ENCODE measurements around the gene PDZD7. TPM values are rescaled to one million over a fixed set of nuclear protein-coding genes. Genes with fewer than 3 reads are reported as not detected.
A peak's percentile ranks its signal among the peaks of the same experiment; 100 is the strongest.

The PDZD7 gene
- total and polyA plus RNA-seq, 2 donors (not counting 3 experiments of a cell fraction or from before 2014, with no cell fraction given), result 0.41 to 1.6 TPM

- H3K4me1 ChIP-seq (ENCODE audit: control insufficient read depth, extremely low read depth, insufficient read depth, low read length), result peaks cover 54% of the 10 kb centered on the region
- peak; percentile 20 for DNase-seq (ENCODE audit: low read depth, low spot score)
- H3K27me3 ChIP-seq (ENCODE audit: control insufficient read depth in 2 of 2, insufficient read depth in 2 of 2, low read length in 2 of 2), result no peaks in the 10 kb centered on the region
- H3K27ac ChIP-seq (ENCODE audit: insufficient read depth, low read depth, low read length), result no peak overlapping the region
- H3K9me1 ChIP-seq (replicated peaks; ENCODE audit: control insufficient read depth, extremely low read depth, insufficient read depth, low read length), result no peaks in the 10 kb centered on the region
- FAIRE-seq, result no peak
- BruUV-seq (replicated peaks), result no TSS peak
- H3K4me2 ChIP-seq (ENCODE audit: insufficient read depth, low read length), result no peak overlapping the region
- H4K20me1 ChIP-seq (replicated peaks; ENCODE audit: control insufficient read depth, extremely low read depth, insufficient read depth, low read length), result no peaks in the 10 kb centered on the region
- no peak for TF ChIP-seq MYC (IDR thresholded peaks at IDR 0.05; ENCODE audit: low read depth, low read length)
- no peak for TF ChIP-seq GATA2 (IDR thresholded peaks at IDR 0.05; ENCODE audit: insufficient read depth, insufficient read length, low read depth, low read length)
- no peak for TF ChIP-seq MAX (IDR thresholded peaks at IDR 0.05; ENCODE audit: insufficient read depth, insufficient read length)
- no peak for TF ChIP-seq FOS (IDR thresholded peaks at IDR 0.05; ENCODE audit: borderline replicate concordance, insufficient read depth, low read length)
- no peak for TF ChIP-seq POLR2AphosphoS5 (IDR thresholded peaks at IDR 0.05; ENCODE audit: insufficient read depth, low read depth, low read length)
- TF ChIP-seq JUN (IDR thresholded peaks at IDR 0.05; ENCODE audit: borderline replicate concordance, insufficient read depth, insufficient read length, low read depth), result no peak
- no peak for TF ChIP-seq POLR2A (IDR thresholded peaks at IDR 0.05; ENCODE audit: low read depth, low read length)
- no peak for TF ChIP-seq EZH2 (IDR thresholded peaks at IDR 0.05; ENCODE audit: borderline replicate concordance, low read depth, low read length, severe bottlenecking)
- TF ChIP-seq CTCF (IDR thresholded peaks at IDR 0.05; ENCODE audit: extremely low read depth in 1 of 2, insufficient read depth in 1 of 2, low read depth in 1 of 2, low read length in 2 of 2), result no peak
- no peaks in the 10 kb centered on the region for H3K9me3 ChIP-seq (replicated peaks; ENCODE audit: control insufficient read depth, insufficient read depth, low read length)
- no peak overlapping the region for H2AFZ ChIP-seq (ENCODE audit: low read depth, low read length)
- no peak overlapping the region for H3K9ac ChIP-seq (replicated peaks; ENCODE audit: extremely low read depth, insufficient read depth, low read length)
- intact Hi-C loops (cut with micrococcal nuclease) (no loop called here), dilution Hi-C loops (cut with MboI; ENCODE audit: extremely low pct_ligation_motif_present, low sequenced_read_pairs) (no loop called here)
- H3K36me3 ChIP-seq (ENCODE audit: control insufficient read depth in 2 of 2, extremely low read depth in 1 of 2, insufficient read depth in 2 of 2, low read length in 2 of 2), result no peaks in the 10 kb centered on the region
- H3K4me3 ChIP-seq (replicated peaks in 1 of 3; ENCODE audit: insufficient read depth in 1 of 3, low read depth in 1 of 3, low read length in 3 of 3), result no peak overlapping the region
- CTCF ChIA-PET, result interaction anchor here (1.1 to 13.1 kb wide), 6 partner anchors 14 to 78 kb away, joined by 3 to 290 read pairs (median 12); no protein-coding TSS in a partner anchor
- POLR2A ChIA-PET, result no interaction called here
- no peaks in the 10 kb centered on the region for H3K79me2 ChIP-seq (ENCODE audit: control insufficient read depth, insufficient read depth, low read length)
These were observed 32.9 kb upstream of the PDZD7 start for GRCh38 chr10:101063548-101064414.

Measured in endothelial cell of umbilical vein (primary cell).